WI38 (cell line): ENCODE measurements around the gene CYTL1.
A peak's percentile ranks its signal among the peaks of the same experiment; 100 is the strongest.
"Not testable (repeated sequence)": the region's sequence is repeated elsewhere in the genome, so short reads cannot be mapped to it uniquely, and the experiment has no call there.

ENCODE experiments used
- H3K4me3 ChIP-seq: 2 replicates; pipeline ENCODE4 v1.5.1; 2011; ENCODE audit warnings: low read depth, mild to moderate bottlenecking, control low read depth, low read length
- CTCF ChIP-seq: IDR thresholded peaks from 2 replicates; pipeline ENCODE4 v1.5.1; 2012; ENCODE audit warnings: low read depth, mild to moderate bottlenecking, control low read depth, low read length

Gene CYTL1, protein sequence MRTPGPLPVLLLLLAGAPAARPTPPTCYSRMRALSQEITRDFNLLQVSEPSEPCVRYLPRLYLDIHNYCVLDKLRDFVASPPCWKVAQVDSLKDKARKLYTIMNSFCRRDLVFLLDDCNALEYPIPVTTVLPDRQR

GRCh38 chr4:5019274-5019673, at the start of gene CYTL1:
TSS of gene CYTL1 (minus strand) at chr4:5019458. CDS start at chr4:5019445, 13 bp downstream.
- TF ChIP-seq CTCF, result no peak
- H3K4me3 ChIP-seq, result peak within 1 kb of the TSS; percentile 41

DNA sequence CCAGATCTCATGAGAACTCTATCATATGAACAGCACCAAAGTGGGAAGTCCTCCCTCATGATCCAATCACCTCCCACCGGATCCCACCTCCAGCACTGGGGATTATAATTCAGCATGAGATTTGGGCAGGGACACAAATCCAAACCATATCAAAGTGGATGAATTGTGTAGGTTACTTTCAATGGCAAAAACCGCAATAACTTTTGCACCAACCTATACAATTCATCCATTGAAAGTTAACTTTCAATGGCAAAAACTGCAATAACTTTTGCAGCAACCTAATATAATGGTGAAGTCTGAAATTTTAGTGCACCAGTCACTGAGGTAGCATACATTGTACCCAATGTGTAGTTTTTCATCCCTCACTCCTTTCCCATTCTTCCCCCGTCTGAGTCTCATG, 48.6 kb upstream of the CYTL1 start:
- no peak for TF ChIP-seq CTCF
- H3K4me3 ChIP-seq, result no peak overlapping the region

- H3K4me3 ChIP-seq, result not testable (repeated sequence)
Observed at GRCh38 chr4:5066968-5067367, 47.7 kb upstream of the CYTL1 start.

DNA sequence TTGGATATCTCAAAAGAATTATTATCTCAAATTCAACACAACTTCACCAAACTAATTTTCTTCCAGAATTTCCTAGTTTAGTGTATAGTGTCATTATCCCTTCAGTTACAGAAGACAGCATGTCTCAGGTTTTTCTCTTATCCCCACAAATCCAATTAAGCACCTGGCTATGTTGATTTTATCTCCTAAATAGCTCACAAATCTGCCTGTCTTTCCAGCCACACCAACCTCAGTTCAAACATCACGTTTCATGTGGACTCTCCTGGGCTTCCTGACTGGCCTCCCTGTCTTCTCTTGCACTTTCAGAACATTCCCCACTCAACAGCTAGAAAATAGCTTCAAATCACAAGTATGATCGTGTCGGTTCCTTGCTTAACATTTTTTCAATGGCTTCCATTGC, 46.8 kb upstream of the CYTL1 start:
- TF ChIP-seq CTCF, result no peak
- H3K4me3 ChIP-seq, result no peak overlapping the region

DNA sequence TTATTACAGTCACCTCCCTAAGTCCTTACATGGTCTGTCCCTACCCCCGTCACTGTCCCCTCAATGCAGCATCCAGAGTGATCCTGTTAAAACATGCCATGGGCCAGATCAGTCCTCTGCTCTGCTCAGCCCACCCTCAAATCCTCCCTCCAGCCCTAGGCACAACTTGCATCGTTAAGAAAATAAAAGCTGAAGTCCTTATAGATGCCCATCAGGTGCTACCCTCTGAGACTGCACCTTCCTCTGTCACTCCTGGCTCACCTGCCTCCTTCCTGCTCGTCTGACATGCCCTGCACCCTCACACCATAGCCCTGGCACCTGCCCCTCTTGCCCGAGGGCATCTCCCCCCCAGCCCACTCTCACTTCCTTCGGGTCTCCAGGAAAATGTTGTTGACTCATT, 36.2 kb upstream of the CYTL1 start:
- no peak for TF ChIP-seq CTCF
- no peak overlapping the region for H3K4me3 ChIP-seq

DNA sequence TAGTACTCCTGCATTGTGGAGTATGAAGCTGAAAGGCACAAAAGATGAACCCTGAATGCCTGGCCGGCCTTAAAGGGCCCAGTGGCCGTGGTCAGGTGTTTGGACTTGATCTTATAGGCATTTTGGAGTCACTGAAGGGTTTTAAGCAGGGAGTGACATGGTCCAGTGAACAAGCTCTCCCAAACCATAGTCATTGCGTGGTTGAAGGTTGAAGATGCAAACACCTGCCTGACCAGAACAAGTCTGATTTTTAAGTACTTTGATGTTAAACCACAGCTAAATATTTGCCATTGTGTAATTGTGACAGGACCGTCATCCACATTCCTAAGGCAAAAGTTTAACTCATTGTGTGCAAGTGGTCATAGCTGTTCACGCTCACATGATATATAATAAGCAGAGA, 35.3 kb upstream of the CYTL1 start:
- no peak for TF ChIP-seq CTCF

DNA sequence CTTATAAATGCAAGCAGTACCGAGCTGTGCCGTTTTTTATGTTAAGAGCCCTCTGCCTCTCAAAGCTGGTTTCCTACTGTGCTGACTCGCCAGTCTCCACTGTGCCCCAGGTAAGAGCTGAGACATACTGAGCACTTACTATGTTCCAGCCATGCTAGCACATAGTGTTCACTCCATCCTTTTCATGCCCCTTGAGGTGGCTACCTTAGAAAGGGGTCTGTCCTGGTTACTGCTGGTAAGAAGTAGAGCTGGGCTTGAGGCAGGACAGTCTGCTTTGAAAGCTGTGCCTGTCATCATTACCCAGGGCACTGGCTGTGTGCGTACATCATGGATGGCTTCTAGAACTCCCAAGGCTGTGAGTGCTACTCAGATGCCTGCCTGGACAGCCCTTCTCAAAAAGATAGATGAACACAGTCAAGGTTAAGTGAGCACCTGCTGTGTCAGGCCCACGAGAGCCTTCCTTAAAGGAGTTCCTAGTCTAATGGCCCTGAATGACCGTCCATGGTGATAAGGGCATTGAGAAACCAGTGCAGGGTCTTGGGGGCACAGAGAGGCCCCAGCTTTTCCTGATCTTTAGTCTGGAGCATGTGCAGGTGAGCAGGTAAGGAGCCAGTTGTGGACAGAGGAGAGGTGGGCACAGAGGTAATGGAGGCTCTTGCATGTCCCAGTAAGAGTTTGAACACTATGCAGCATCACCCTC, 33.6 kb upstream of the CYTL1 start:
- peak overlapping the region; percentile 84 for H3K4me3 ChIP-seq

More for the DNA sequence above, 35.3 kb upstream of the CYTL1 start:
- no peak overlapping the region for H3K4me3 ChIP-seq

More for the DNA sequence above, 33.6 kb upstream of the CYTL1 start:
- no peak for TF ChIP-seq CTCF
